HG02571 (cell line): ENCODE results near the gene SLC12A5.

Experiments
- ATAC-seq: cut with Tn5 transposase; IDR thresholded peaks from one replicate; pipeline ENCODE4 v1.9.1; 2021; ENCODE audit warnings: mild to moderate bottlenecking, moderate library complexity; ENCODE audit not compliant: unreplicated experiment

SLC12A5 gene

DNA sequence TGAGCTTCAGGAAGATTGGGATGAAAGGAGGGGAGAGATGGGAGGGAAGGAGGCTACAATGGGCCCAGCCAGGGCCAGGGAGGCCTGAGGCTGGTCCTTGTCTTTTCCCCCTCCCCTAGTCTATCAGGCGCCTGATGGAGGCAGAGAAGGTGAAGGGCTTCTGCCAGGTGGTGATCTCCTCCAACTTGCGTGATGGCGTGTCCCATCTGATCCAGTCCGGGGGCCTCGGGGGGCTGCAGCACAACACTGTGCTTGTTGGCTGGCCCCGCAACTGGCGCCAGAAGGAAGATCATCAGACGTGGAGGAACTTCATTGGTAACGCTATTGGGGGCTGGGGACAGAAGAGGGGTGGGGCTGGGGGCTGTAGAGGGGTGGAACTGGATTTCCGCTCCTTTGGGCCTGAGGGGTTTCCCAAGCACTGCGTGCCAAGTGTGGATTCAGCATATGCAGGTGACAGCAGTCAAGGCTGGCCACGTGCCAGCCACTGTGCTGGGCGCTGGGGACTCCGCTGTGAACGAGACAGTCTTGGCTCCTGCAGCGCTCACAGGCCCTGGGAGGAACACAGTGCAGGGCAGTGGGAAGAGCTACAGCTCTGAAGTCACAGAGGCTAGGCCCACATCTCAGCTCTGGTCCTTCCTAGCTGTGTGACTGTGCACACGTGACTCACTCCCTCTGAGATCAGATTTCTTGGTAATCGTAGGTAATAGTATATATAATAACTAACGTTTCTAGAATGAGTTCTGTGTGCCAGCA, 22.7 kb downstream of the SLC12A5 start:
- no peak for ATAC-seq

DNA sequence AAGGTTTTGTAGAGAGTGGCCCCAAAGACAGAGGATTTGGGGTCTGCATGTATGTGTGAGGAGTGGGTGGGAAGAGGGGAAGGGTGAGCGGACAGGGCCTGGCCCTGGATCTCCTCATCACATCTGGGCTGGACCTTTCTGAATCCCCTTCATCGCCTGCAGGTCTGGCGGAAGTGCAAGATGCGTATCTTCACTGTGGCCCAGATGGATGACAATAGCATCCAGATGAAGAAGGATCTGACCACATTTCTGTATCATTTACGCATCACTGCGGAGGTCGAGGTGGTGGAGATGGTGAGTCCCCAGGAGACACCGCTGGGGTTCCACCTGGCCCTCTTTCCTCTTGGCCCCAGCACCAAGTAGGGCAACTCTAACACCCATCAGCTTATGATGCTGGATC, 24.4 kb downstream of the SLC12A5 start:
- ATAC-seq = no peak

GRCh38 chr20:46054606-46055005, 25.6 kb downstream of the SLC12A5 start:
- no peak for ATAC-seq

DNA sequence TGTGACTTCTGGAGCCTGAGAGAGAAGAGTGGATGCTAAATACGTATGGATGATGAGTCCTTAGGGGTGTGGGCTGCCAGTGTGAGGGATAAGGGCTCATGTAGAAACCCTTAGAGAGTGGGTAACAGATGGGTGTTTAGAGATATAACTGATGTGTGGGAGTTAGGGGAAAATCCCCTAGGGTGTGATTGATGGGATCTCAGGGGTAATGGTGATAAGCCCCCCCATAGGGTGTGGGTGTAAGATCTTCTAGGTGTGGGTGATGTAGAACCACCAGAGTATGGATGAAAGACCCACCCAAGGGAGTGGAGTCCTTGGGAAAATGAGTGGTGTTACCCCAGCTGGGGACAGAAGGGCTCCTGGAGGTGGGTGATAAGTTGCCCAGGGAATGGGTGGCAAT, 26.3 kb downstream of the SLC12A5 start:
- no peak for ATAC-seq

DNA sequence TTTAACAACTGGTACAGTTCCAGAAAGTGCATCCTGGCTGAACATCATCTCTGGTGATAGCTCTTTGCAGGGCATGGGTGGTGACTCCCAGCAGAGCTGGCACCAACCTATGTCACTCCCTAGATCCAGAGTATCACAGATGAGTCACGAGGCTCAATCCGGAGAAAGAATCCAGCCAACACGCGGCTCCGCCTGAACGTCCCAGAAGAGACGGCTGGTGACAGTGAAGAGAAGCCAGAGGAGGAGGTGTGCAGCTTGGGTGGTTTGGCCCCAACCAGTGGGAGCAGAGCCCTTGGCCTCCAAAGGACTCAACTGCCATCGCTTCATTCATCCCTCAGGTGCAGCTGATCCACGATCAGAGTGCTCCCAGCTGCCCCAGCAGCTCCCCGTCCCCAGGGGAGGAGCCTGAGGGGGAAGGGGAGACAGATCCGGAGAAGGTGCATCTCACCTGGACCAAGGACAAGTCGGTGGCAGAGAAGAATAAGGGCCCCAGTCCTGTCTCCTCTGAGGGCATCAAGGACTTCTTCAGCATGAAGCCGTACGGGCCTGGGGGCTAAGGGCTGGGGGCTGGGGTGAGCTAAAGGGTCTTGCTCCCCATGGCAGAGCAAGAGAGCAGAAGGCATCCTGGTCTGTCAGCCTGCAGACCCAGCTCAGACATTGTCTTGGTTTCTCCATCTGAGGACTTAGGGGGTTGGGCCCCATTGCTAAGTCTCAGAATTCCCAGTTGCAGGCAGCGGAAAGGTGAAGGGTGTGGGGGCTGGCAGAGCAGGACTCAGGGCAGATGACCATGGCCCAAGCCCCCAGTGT, 27.2 kb downstream of the SLC12A5 start:
- no peak for ATAC-seq

DNA sequence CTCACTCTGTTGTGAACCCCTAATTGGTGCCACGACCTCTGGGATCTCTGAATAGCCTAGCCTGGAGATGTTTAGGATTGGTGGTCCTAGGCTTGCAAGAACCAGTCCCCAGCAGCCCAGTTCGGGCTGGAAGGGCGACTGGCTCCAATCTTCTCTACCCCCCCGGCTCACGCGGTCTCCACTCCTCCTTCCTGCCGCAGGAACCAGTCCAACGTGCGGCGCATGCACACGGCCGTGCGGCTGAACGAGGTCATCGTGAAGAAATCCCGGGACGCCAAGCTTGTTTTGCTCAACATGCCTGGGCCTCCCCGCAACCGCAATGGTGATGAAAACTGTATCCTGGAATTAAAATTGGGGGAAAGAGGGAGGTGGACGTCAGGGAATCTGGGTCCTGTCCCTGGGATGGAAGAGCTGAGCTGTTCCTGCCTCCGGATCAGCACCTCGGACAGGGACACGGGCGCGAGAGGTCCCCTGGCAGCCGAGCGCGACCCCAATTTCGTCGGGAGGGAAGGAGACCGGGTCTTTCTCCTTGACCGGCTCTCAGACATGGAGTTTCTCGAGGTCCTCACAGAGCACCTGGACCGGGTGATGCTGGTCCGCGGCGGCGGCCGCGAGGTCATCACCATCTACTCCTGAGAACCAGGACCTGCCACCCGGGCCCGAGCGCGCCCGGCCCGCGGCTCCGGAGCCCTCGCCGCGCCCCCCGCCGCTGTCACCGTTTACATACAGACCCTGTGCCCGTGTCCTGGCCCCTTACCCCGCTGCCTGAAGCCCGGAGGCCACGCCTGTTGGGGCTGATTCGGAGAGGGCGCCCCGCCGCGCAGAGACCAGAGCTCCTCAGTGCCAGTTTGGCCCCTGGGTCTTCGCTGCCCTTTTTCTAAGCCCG, 28.2 kb downstream of the SLC12A5 start:
- ATAC-seq = no peak

DNA sequence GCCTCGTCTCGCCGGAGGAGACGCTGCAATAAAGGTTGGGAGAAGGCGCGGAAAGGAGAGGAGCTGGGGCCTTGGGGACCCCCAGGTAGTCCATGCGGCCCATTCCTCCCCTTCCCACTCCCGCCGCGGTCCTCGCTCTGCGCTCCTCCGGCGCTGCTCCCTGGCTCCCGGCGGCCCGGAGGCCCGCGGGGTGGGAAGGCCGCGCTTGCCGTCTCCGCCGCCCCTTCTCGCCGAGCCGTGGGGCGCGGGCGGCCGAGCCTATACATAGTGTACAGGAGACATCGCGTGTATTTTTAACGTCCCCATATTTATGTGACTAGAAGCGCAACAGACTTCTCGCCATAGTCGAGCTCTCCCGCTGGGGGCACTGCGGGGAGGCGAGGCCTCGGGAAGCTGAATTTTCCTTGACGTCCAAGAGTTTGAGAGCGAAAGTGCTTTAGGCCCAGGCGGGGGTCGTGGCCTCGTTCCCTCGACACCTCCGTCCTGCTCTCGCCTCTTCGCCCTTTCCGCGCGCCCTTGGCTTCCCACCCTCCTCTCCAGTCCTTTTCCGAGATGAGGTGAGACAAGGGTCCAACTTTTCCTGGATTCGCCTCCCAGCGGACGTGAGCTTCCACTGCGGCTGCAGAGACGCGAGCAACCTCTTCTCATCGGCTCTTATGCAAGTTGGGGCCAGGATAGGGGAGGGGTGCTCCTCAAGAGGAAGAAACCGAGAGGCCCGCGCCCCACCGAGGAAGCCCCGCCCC, 29.0 kb downstream of the SLC12A5 start:
- ATAC-seq = no peak

- no peak for ATAC-seq
Measured at GRCh38 chr20:46058599-46059281, 29.7 kb downstream of the SLC12A5 start.

GRCh38 chr20:46060301-46060881, 31.4 kb downstream of the SLC12A5 start:
- ATAC-seq = no peak

GRCh38 chr20:46060975-46061374, 32.0 kb downstream of the SLC12A5 start:
- ATAC-seq = no peak

DNA sequence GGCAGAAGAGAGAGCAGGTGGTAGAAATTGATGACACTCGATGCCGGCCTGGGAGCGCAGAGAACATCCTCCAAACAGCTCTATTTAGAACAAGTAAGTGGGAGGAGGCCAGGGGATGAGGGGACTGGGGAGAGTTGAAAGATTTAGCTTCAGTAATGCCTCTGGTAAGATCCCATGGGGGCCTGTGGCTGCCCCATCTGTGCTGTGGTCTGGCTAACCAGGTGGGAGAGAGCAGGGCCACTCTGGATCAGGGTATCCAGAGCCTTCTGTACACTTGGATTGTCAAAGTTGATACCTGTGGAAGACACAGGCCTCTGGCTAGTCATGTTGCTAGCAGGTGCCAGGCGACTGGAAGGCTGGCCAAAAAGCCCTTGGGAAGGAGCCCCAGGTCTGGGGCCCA, 33.1 kb downstream of the SLC12A5 start:
- no peak for ATAC-seq

GRCh38 chr20:46062621-46063020, 33.6 kb downstream of the SLC12A5 start:
- no peak for ATAC-seq

- ATAC-seq = no peak
Measured at GRCh38 chr20:46063151-46063550, 34.1 kb downstream of the SLC12A5 start.

GRCh38 chr20:46063652-46064054, 34.6 kb downstream of the SLC12A5 start:
- ATAC-seq = no peak

- ATAC-seq = no peak
Measured at GRCh38 chr20:46065006-46065405, 36.0 kb downstream of the SLC12A5 start.

GRCh38 chr20:46065691-46066090, 36.7 kb downstream of the SLC12A5 start:
- no peak for ATAC-seq

DNA sequence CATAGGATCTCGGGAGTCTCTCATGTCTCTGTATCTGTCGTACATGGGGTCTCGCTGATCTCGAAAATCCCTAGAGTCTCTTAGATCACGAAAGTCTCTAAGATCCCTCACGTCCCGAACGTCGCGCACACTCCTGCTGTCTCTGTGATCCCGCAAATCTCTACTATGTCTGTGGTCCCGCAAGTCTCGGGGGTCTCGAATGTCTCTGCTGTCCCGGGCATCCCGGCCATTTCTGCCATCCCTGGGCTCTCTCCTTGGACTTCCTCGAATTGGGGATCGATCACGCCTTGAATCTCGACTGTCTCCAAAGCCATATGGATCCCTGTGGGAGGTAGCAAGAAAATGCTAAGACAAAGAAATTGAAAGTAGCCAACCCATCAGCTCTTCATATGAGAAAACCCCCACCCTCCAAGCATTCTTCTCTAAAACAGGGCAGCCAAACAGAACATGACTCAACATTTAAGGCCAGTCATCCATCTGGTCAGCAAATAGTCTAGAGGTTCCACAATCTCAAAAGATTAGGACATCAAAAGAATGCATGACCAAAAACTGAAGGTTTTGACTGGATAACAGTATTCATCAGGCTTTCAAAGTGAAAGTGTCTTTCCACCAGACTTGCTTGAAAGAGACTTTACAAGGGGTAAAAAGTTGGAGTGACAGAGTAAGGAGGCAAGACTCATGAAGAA, 41.3 kb downstream of the SLC12A5 start:
- no peak for ATAC-seq

DNA sequence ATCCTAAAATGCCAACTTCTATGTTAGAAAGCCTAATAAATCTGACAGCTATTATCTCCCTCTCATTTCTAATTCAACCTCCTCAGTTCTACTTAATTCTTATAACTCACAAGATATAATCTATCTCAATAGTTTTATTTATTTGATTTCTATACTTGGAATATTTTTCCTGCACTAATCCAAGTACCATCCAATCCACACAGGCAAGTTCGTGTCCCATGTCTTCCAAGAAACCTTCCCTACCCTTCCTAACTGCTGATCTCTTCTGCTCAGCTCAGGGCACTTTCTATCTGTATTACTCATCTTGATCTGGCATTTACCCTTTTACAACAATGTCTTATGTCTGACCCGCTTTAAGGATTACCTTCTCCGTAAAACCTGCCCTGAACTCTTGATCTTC, 42.6 kb downstream of the SLC12A5 start:
- no peak for ATAC-seq

DNA sequence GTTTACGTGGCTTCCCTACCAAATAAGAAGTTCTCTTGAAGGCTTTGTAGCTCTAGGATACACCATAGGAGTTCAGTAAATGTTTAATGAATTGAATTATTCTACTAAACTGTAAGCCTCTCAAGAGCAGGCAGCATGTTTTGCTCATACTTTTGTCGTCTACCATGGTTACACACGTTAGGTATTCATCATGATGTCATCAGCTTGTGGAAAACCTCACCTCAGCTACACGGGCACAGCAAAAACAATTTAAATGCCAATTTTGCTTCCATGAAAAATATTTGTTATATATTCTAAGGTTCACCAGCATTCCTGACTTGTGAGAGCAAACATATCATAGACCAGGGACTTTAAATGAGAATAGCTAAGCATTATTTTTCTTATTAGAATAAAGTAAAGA, 44.0 kb downstream of the SLC12A5 start:
- no peak for ATAC-seq
